GM21723 (cell line): ENCODE measurements around the gene PODXL2.

Experiments used
- ATAC-seq: cut with Tn5 transposase; IDR thresholded peaks from one replicate; pipeline ENCODE4 v1.9.1; 2021; ENCODE audit warnings: mild to moderate bottlenecking, moderate library complexity; ENCODE audit not compliant: unreplicated experiment

PODXL2 gene

GRCh38 chr3:127719369-127719768, 90.4 kb downstream of the PODXL2 start:
- ATAC-seq = no peak

GRCh38 chr3:127720161-127720823, 91.3 kb downstream of the PODXL2 start:
- ATAC-seq = no peak

- ATAC-seq = no peak
These were observed 92.3 kb downstream of the PODXL2 start for GRCh38 chr3:127720985-127721935.

- ATAC-seq = no peak
These were observed 93.3 kb downstream of the PODXL2 start for GRCh38 chr3:127722091-127722784.
